NCI-H1436 treated with DMSO at 0.1 percent for 48 hours (cell line): ENCODE data around the gene TUBB1.
A peak's percentile ranks its signal among the peaks of the same experiment; 100 is the strongest.
"Not testable (repeated sequence)": the region's sequence is repeated elsewhere in the genome, so short reads cannot be mapped to it uniquely, and the experiment has no call there.

Experiments
- DNase-seq: peaks from one replicate; lab custom pipeline; 2025; lab: John Stamatoyannopoulos, UW

The TUBB1 gene

GRCh38 chr20:59019217-59019616 lies at the start of gene TUBB1:
Gene TUBB1, plus strand, starts transcription at chr20:59019429. Its CDS starts 94 bp downstream, at chr20:59019523.
- no peak for DNase-seq

GRCh38 chr20:58969439-58969838 lies 49.8 kb upstream of the TUBB1 start:
- DNase-seq: no peak

- DNase-seq: no peak
Observed at GRCh38 chr20:58970146-58970545, 49.1 kb upstream of the TUBB1 start.

GRCh38 chr20:58971429-58971828 lies 47.8 kb upstream of the TUBB1 start:
- DNase-seq: no peak

GRCh38 chr20:58973179-58973578 lies 46.0 kb upstream of the TUBB1 start:
- no peak for DNase-seq

GRCh38 chr20:58973866-58974265 lies 45.4 kb upstream of the TUBB1 start:
- no peak for DNase-seq

GRCh38 chr20:58975353-58975752 lies 43.9 kb upstream of the TUBB1 start:
- no peak for DNase-seq

- no peak for DNase-seq
Observed at GRCh38 chr20:58976061-58976730, 43.0 kb upstream of the TUBB1 start.

GRCh38 chr20:58978351-58979190 lies 40.7 kb upstream of the TUBB1 start:
- no peak for DNase-seq

GRCh38 chr20:58980711-58981627 lies 38.3 kb upstream of the TUBB1 start, which contains the start of gene NELFCD:
Gene NELFCD, plus strand, starts transcription at chr20:58981256. Its CDS starts 54 bp downstream, at chr20:58981310.
- peak; percentile 16 for DNase-seq

GRCh38 chr20:58981628-58982364 lies 37.4 kb upstream of the TUBB1 start:
- no peak for DNase-seq

GRCh38 chr20:58982406-58983114 lies 36.7 kb upstream of the TUBB1 start:
- DNase-seq: no peak

- DNase-seq: not testable (repeated sequence)
Observed at GRCh38 chr20:58983115-58983468, 36.1 kb upstream of the TUBB1 start.

GRCh38 chr20:58984691-58985090 lies 34.5 kb upstream of the TUBB1 start:
- DNase-seq: no peak

- no peak for DNase-seq
Observed at GRCh38 chr20:58985656-58986055, 33.6 kb upstream of the TUBB1 start.

GRCh38 chr20:58986286-58986967 lies 32.8 kb upstream of the TUBB1 start:
- DNase-seq: no peak

GRCh38 chr20:58986968-58987517 lies 32.2 kb upstream of the TUBB1 start:
- no peak for DNase-seq

- no peak for DNase-seq
Observed at GRCh38 chr20:58987790-58988564, 31.3 kb upstream of the TUBB1 start.

- no peak for DNase-seq
Observed at GRCh38 chr20:58988565-58988882, 30.7 kb upstream of the TUBB1 start.
